PC-9 (cell line): ENCODE measurements around the gene PDZD7. TPM values are rescaled to one million over a fixed set of nuclear protein-coding genes. Genes with fewer than 3 reads are reported as not detected.

ENCODE experiments used
- BruUV-seq: library from RNA; stranded (reverse); fragments of 400-500 nt; replicated peaks from 2 replicates; lab custom pipeline; 2021; lab: Mats Ljungman, UMichigan
- CTCF ChIA-PET: fragments of 300-600 bp; sonication (Branson Sonifier 250); formaldehyde crosslinking; loops from one replicate; lab custom pipeline; 2022; ENCODE audit warnings: antibody characterized with exemption; lab: Charles Lee
- POLR2A ChIA-PET: fragments of 300-600 bp; sonication (Branson Sonifier 250); formaldehyde crosslinking; loops from one replicate; lab custom pipeline; 2022; ENCODE audit warnings: antibody characterized with exemption; ENCODE audit not compliant: unreplicated experiment; lab: Charles Lee
- DNase-seq, 2 experiments: peaks; one replicate each; pipeline versions ENCODE4 v3.0.0 to v3.0.0-alpha.2; 2015 to 2022; ENCODE audit warnings: mixed read lengths in 1 of 2
- H2AFZ ChIP-seq: fragments of 200-600 bp; sonication (generic); 2 replicates; pipeline ENCODE4 v1.8.1; 2017; ENCODE audit warnings: antibody characterized with exemption
- H3F3A ChIP-seq: fragments of 200-600 bp; sonication (generic); 2 replicates; pipeline ENCODE4 v1.8.1; 2017; ENCODE audit warnings: antibody characterized with exemption, mild to moderate bottlenecking, low read depth; ENCODE audit not compliant: insufficient read depth
- H3K27ac ChIP-seq: fragments of 200-600 bp; sonication (generic); 2 replicates; pipeline ENCODE4 v1.6.1; 2016; ENCODE audit warnings: mixed run types
- H3K27me3 ChIP-seq: fragments of 200-600 bp; sonication (generic); 2 replicates; pipeline ENCODE4 v1.6.1; 2016; ENCODE audit warnings: low read depth, mixed run types; ENCODE audit not compliant: insufficient read depth
- H3K36me3 ChIP-seq: fragments of 200-600 bp; sonication (generic); 2 replicates; pipeline ENCODE4 v1.6.1; 2016; ENCODE audit warnings: low read depth, mixed run types
- H3K4me1 ChIP-seq: fragments of 200-600 bp; sonication (generic); replicated peaks from 2 replicates; pipeline ENCODE4 v1.6.1; 2016; ENCODE audit warnings: mixed run types; ENCODE audit not compliant: insufficient read depth
- H3K4me2 ChIP-seq: fragments of 200-600 bp; sonication (generic); 2 replicates; pipeline ENCODE4 v1.6.1; 2017; ENCODE audit warnings: mixed run types
- H3K4me3 ChIP-seq: fragments of 200-600 bp; sonication (generic); 2 replicates; pipeline ENCODE4 v1.6.1; 2016; ENCODE audit warnings: mixed run types
- H3K79me2 ChIP-seq: fragments of 200-600 bp; sonication (generic); 2 replicates; pipeline ENCODE4 v1.6.1; 2017; ENCODE audit warnings: low read depth, mixed run types
- H3K9me2 ChIP-seq: fragments of 200-600 bp; sonication (generic); 2 replicates; pipeline ENCODE4 v1.8.1; 2017; ENCODE audit warnings: mild to moderate bottlenecking; ENCODE audit not compliant: insufficient read depth
- H3K9me3 ChIP-seq: fragments of 200-600 bp; sonication (generic); 2 replicates; pipeline ENCODE4 v1.8.1; 2016; ENCODE audit warnings: low read depth; ENCODE audit not compliant: insufficient read depth
- H4K20me1 ChIP-seq: fragments of 200-600 bp; sonication (generic); 2 replicates; pipeline ENCODE4 v1.8.1; 2017; ENCODE audit not compliant: insufficient read depth
- EZH2 ChIP-seq: fragments of 200-600 bp; sonication (generic); IDR thresholded peaks from 2 replicates; pipeline ENCODE4 v1.8.0; 2017; ENCODE audit warnings: antibody characterized with exemption, low read depth
- intact Hi-C: fragments of 100-400 bp; cut with micrococcal nuclease; formaldehyde crosslinking; loops from one replicate; pipeline ENCODE4 v1.10.0; 2022; ENCODE audit not compliant: unreplicated experiment
- total RNA-seq: library from RNA; stranded (reverse); gene quantifications from 2 replicates; pipeline ENCODE4 v1.2.3, GENCODE V29; 2021
- TF ChIP-seq, protein P1 (sequence below): fragments of 200-600 bp; sonication (generic); conservative IDR thresholded peaks from 2 replicates; pipeline ENCODE4 v1.6.1; 2017; ENCODE audit warnings: mixed run types, antibody characterized with exemption, mild to moderate bottlenecking, moderate library complexity

Gene PDZD7
- total RNA-seq, 1 experiment from 2014 or later: 2.8 TPM

DNA sequence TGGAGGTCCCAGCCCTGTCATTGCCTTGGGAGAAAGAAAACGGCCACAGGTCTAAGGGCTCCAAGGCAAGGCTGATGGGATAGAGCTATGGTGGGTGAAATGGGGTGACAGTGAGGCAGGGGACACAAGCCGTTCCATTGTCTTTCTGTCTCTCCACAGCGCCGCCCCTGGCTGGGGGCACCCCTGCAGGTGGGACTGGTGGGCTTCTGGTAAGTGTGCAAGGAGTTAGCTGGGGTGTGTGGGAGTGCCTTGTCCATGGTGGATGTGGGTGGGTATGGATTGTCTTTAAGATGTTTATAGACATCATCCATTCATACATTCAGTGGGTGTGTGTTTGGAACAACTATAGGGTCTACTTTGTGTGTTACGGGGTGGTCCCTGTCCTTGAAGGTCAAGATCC lies 7.6 kb upstream of the PDZD7 start:
- BruUV-seq: no TSS peak
- H2AFZ ChIP-seq: no peak overlapping the region
- H3K9me2 ChIP-seq: no peaks in the 10 kb centered on the region
- H3K4me1 ChIP-seq: peaks cover 17% of the 10 kb centered on the region
- POLR2A ChIA-PET: no interaction called here
- H3F3A ChIP-seq: peaks cover 6% of the 10 kb centered on the region
- intact Hi-C loops: no loop called here
- no peak overlapping the region for H3K27ac ChIP-seq
- H4K20me1 ChIP-seq: no peaks in the 10 kb centered on the region
- H3K4me2 ChIP-seq: no peak overlapping the region
- H3K79me2 ChIP-seq: no peaks in the 10 kb centered on the region
- no peaks in the 10 kb centered on the region for H3K27me3 ChIP-seq
- TF ChIP-seq, protein P1, sequence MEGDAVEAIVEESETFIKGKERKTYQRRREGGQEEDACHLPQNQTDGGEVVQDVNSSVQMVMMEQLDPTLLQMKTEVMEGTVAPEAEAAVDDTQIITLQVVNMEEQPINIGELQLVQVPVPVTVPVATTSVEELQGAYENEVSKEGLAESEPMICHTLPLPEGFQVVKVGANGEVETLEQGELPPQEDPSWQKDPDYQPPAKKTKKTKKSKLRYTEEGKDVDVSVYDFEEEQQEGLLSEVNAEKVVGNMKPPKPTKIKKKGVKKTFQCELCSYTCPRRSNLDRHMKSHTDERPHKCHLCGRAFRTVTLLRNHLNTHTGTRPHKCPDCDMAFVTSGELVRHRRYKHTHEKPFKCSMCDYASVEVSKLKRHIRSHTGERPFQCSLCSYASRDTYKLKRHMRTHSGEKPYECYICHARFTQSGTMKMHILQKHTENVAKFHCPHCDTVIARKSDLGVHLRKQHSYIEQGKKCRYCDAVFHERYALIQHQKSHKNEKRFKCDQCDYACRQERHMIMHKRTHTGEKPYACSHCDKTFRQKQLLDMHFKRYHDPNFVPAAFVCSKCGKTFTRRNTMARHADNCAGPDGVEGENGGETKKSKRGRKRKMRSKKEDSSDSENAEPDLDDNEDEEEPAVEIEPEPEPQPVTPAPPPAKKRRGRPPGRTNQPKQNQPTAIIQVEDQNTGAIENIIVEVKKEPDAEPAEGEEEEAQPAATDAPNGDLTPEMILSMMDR: no peak
- TF ChIP-seq EZH2: no peak
- H3K4me3 ChIP-seq: no peak overlapping the region
- no peak for DNase-seq
- no peaks in the 10 kb centered on the region for H3K36me3 ChIP-seq
- CTCF ChIA-PET: no interaction called here
- no peaks in the 10 kb centered on the region for H3K9me3 ChIP-seq

DNA sequence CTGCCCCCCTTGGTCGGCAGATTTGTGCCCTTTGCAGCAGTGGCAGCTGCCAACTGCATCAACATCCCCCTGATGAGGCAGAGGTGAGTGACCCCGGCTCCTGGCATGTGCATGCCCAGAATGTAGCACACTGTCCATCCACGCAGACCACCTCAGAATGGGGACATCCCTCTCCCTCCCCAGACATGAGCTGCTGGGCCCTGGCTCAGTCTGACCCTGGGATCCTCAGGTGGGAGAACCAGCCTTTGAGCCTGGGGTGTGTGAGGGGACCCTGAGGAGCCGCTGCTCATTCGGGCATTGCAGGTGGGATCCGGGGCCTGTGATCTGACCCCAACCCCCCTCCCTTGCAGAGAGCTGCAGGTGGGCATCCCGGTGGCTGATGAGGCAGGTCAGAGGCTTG lies 5.8 kb upstream of the PDZD7 start:
- Histone ChIP-seq H3K9me3 (no peaks in the 10 kb centered on the region), H3K27me3 (no peaks in the 10 kb centered on the region), H3K79me2 (no peaks in the 10 kb centered on the region), H4K20me1 (no peaks in the 10 kb centered on the region), H3K36me3 (no peaks in the 10 kb centered on the region), H3K4me3 (no peak overlapping the region), H3K9me2 (no peaks in the 10 kb centered on the region), H3K27ac (no peak overlapping the region), H3K4me2 (no peak overlapping the region), H3F3A (peaks cover 16% of the 10 kb centered on the region; the same call in 1 of the 2 replicates), H3K4me1 (peaks cover 14% of the 10 kb centered on the region), H2AFZ (no peak overlapping the region)
- CTCF ChIA-PET: no interaction called here
- POLR2A ChIA-PET: interaction anchor here (0.6 kb wide), 1 partner anchor 696 kb away, joined by 4 read pairs; no protein-coding TSS in a partner anchor
- intact Hi-C loops: no loop called here
- no peak for TF ChIP-seq EZH2
- TF ChIP-seq, protein P1: no peak
- DNase-seq: no peak
- no TSS peak for BruUV-seq

DNA sequence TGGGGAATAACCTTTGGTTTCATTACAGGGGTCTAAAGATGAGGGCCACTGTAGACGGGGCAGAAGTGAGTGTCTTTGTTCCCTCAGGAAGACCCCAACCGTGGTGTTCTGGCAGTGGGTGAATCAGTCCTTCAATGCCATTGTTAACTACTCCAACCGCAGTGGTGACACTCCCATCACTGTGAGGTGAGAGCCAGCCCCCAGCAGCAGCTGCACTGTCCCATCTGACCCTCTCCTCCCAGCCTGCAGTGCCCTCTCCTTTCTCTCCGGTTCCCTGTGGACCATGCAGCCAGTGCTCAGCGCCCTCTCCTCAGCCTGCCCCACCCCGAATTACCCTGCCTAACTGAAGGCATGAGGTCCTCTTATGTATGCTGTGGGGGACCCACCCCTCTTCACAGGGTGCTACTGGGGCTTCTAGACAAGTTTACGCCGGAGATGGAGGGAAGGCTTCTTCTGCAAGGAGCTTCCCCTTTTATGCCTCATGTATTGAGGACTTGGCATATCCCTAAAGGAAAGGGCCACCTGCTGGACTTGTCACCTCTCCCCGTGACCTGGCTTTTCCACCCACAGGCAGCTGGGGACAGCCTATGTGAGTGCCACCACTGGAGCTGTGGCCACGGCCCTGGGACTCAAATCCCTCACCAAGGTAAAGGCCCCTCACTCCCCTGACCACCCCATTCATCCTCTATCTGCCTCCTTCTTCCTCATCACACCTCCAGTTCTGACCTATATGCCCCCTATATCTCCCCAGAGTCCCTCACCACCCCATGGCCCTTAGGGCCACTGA lies 5.2 kb upstream of the PDZD7 start:
- no peak overlapping the region for H3K4me2 ChIP-seq
- DNase-seq: no peak
- no peaks in the 10 kb centered on the region for H3K9me2 ChIP-seq
- no peak for TF ChIP-seq EZH2
- intact Hi-C loops: no loop called here
- no peak overlapping the region for H3K27ac ChIP-seq
- BruUV-seq: no TSS peak
- no peak overlapping the region for H3K4me3 ChIP-seq
- no peaks in the 10 kb centered on the region for H3K79me2 ChIP-seq
- POLR2A ChIA-PET: no interaction called here
- no peaks in the 10 kb centered on the region for H3K9me3 ChIP-seq
- H4K20me1 ChIP-seq: no peaks in the 10 kb centered on the region
- H3K36me3 ChIP-seq: no peaks in the 10 kb centered on the region
- CTCF ChIA-PET: no interaction called here
- no peak overlapping the region for H2AFZ ChIP-seq
- H3K4me1 ChIP-seq: peaks cover 10% of the 10 kb centered on the region
- H3K27me3 ChIP-seq: no peaks in the 10 kb centered on the region
- H3F3A ChIP-seq: peaks cover 16% of the 10 kb centered on the region; the same call in 1 of the 2 replicates
